Activated T-helper 1 cell treated with Interleukin-2 at 50 U/mL for 16 hours (primary cell): ENCODE data around the gene GLB1L2.
"Not testable (repeated sequence)": the region's sequence is repeated elsewhere in the genome, so short reads cannot be mapped to it uniquely, and the experiment has no call there.

Experiments used
- DNase-seq: peaks from one replicate; pipeline ENCODE4 v3.0.0-alpha.2; 2020; ENCODE audit warnings: low read depth

The GLB1L2 gene

DNA sequence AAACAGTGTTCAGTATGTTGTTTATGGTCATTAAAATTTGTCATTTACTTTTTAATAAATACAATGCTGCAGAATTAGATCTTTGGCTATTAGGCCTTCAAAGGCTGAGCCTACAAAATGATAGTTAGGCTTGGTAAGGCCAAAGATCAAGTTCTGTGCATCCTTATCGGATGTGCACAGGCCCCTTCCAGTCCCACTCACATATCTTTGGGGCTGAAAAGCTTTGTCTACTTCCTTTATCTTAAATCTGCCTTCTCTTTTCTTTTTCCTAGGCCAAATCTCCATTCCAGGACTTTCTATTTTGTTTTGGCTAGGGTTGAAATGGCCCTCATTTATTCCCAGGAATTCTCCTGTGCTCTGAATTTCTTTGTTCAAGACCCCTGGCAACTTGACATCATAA is 3.4 kb upstream of the GLB1L2 start:
- DNase-seq, result no peak

DNA sequence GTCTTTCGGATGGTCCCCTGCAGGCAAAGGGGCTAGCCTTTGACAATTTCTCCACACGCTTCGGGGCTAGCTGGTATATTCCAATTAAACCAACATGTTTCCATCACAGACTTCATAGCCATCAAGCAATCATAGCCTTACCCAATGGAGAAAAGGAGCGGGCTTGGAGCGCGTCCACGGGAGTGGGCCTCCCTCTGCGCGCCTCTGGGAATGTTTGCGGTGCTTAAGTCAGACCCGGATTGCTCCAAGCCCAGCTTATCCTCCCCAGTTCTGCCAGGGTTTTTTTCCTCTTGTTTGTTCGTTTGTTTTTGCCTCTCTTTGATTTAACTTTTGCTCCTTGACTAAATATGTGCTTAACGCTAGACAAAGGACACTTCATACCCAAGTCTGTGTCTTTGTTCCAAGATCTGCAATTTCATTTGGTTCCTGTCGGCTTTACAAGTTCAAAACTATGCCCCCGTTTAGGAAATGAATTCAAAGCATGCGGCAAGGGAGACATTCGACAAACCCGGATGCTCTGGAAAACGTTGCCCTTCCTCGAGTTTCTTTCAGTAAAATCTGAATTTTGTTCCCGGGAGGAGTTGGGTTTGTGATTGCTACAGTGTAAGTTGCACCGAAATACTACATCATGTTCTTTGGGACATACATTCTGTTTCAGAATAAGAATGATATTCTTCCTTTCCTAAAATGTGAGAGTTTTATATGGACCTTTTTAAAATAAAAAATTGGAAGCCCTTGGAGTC is 1.0 kb upstream of the GLB1L2 start:
- no peak for DNase-seq

DNA sequence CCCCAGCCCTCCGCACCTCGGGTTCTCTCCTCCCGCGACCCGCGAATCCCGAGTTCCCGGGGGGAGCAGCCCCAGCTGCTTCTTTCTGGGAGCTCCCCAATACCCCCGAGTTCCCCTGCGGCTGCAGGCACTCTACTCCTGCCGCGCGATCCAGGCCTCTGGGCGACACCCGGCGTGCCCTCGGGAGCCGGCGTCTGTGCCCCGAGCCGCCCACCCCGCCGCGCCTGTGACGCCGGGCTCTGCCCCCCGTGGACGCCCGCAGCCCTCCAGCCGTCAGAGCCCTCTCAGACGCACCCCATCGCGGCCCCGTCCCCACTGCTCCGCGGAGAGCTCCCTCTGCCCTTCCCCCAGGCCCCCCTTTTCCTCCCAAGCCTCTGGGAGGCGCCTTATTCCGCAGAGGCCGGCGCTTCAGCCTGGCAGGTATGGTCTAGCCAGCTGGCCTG is 422 bp downstream of the GLB1L2 start:
- DNase-seq, result no peak

DNA sequence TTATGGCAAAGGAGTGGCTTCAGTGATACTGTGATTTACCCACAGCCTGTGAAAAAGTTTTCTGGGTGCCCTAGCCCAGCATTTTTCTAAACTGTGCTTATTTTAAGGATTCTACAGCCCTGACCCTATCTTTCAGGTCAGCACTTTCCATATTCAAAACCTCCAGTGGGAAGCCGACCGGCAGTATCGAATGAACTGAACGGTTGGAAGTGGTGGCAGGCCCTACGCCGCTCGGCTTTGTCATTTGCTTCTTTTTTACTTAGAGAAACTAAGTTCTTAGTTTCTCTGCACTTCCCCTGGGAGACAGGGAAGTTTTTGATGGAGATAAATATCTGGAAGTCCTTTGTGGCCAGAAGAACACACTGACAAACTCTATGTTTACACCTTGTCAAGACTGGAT is 994 bp downstream of the GLB1L2 start:
- no peak for DNase-seq

DNA sequence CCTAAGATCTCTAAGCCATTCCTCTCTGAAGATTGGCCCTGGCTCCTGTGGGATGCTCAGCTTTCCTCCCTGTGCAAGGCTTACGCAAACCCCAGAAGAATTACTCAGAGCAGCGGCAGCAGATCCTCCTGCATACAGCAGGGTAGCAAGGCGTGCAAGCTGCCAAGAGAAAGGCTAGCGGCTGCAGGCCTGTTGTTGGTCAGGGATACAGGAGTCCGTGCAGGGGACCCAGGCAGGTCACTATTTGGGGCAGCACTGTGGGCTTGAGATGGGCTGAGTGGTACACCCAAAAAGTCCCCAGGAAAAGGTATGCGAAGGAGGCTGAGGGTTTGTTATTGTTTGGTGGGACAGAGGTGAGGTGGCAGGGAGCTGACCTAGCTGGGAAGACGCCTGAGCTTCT is 1.5 kb downstream of the GLB1L2 start:
- no peak for DNase-seq

DNA sequence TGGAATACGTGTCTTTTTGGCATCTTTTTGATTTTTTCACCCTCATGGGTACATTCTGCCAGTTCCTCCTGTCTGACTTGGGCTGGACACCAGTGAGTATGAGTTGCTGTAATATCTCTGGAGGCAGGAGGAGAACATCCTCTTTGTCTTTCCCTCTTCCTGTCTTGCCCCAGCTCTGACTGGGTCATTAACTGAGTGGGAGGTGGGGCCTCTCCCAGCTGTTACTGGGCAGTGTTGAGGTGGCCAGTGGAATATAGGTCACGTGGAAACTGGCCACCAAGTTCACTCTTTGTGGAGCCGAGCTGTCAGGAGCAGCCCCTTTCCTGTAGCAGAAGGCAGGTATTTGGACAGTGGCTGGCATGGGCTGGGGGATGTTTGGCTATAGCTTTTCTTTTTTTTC is 2.2 kb downstream of the GLB1L2 start:
- DNase-seq, result no peak

DNA sequence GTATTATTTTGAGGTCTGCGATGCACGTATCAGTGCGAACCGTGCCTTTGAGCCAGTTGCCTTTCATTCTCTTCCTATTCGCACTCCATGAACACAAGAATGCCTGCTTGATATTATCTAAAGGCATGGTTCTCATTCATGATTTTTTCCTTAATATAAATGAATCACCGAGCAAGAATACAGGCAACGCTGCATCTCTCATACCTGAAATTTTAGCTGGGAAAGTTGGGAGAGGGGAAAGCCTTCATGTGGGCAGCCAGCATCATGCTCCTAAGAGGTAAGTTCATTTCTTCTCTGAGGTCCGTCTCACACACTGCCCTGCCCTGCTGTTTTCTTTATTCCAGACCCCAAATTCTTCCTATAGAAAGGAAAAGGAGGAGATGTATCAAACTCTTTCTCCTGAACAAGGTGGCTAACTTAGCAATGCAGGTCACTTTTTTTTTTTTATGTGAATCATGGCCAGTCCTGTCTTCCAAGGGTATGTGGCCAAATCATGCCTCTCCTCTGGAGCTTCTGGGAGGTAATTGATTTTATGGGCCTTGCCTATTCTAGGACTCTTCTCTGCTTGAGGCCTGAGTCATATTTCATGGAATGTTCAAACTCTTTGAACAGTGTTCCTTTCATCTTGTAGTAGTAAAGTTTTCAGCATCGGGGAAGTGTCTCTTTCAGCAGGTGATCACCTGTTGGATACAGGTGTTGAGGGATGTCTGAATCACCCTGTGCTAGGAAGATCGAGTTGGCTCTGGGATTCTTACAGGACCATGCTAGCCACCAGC is 3.2 kb downstream of the GLB1L2 start:
- DNase-seq, result no peak

DNA sequence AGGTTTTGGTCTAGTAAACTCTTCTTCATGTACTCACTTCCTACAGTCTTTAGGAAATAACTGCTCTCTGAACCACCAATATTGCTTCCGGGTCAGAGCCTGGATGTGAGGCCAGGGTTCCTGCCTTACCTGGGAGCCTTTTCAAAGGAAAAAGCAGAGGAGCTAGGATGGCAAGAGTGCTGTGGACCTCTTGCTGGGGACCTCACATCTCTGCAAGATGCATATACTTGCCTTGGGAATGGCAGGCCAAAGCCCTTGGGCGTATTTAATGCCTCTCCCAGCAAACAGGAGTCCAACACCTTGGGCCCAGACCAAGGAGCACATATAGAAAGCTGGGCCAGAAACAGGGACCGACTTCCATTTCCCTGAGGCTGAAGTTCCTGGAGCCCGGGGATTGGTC is 5.3 kb downstream of the GLB1L2 start:
- no peak for DNase-seq

DNA sequence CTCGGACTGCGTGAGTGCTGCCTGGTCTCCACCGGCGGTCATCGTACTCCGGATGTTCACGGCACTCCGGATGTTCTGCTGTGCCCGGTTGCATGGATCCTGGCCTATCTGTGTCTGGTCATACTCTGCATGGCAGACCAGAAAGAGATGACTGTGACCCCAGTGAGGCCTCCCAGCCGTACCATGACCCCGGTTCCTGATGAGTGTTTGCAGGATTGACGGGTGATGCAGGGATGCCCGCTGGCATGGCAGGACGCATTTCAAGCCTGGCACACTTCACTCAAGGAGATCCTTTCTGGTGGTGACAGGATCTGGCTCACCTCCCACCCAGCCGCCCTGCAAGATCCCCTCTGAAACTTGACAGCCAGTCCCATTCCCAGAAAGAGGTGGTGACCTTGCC is 6.3 kb downstream of the GLB1L2 start:
- DNase-seq, result no peak

DNA sequence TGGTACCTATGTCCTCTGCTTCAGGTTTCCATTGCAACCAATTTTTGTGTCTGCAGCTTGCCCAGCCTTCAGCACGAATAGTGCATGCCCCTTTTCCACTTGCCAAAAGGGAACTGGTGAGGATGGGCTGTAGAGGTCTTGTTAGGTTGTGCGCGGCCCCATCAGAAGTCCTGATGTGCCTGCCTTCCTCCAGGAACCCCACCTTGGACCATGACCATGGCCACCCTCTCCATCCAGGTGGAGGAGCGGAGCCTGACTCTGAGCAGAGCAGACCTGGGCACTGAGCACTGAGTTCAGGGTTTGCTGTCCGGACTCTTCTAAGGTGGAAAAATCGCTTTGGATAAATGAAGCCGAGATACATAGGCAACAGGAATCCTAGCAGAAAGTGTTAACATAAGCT is 6.9 kb downstream of the GLB1L2 start:
- DNase-seq, result no peak

DNA sequence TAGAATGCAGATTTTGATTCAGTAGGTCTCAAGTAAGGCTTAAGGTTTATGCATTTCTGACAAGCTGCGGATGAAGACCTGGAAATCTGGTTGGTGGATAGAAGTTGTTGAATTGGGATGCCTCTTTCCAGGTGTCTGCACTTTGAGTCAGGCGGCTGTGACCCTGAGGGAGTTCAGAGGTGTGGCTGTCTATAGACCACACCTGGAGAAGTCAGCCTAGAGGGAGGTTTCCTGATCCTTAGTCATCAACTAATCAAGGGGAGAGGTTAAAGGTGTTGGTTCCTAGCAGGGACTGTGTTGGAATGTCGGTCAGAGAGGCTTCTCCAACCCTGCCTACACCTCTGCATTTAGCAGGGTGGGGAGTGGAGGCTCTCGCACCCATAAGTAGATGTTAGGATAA is 8.0 kb downstream of the GLB1L2 start:
- no peak for DNase-seq

DNA sequence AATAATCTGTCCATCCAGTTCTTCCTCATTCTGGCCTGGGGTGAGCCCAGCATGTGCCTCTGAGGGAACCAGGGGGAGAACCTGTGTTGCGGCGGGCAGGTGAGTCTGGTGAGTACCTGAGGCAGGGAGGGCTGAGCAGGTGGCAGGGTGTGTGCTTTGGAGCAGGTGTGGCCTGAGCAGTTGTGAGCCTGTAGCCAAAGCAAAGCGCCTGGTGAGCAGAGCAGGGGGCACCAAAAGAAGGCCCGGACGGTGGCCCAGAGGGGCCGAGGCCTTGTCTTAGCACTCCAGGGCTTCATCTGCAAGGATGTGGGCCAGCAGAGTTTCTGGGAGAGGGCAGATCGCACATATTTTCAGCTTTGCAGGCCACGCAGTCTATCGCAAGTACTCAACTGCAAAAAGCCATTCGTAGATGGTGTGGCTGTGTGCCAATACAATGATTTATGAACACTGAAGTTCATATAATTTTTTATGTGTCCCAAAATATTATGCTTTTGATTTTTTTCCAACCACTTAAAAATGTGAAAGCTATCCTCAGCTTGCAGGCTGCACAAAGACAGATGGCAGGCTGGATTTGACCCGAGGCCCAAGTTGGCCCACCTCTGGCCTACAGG is 8.7 kb downstream of the GLB1L2 start:
- no peak for DNase-seq

DNA sequence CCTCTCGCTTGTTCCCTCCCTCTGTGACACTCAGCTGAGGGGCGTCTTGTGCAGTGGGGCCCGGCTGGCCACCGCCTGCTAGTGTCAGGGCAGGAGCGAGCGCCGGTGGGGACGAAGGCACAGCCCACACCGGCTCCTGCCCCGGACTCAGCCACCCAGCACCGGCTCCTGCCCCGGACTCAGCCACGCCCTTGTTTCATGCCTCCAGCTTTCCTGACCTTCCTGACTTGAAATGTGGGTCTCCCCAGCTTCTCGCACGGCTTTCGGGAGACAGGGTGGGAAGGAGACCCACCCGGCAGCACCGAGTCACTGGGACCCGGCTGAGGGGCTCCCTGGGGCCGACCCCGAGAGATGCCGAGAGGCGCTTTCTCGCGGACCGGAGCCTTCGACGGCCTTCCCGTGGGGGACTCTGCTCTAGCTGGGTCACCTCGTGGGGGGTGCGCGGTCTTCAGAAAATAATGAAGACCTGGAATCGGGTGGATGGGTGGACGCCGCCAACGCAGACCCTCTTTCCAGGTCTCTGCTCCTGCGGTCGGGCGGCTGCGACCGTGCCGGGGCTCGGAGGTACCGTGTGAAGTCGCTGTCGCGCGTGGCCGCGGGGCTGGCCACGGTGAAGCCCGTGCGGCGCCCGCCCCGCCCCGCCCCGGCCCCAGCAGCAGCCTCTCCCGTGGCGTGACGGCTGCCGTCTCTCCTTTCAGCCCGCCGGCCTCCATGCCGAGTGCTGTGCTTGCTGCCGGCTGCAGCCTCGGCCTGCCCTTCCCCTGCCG is 10.2 kb downstream of the GLB1L2 start:
- DNase-seq, result no peak

DNA sequence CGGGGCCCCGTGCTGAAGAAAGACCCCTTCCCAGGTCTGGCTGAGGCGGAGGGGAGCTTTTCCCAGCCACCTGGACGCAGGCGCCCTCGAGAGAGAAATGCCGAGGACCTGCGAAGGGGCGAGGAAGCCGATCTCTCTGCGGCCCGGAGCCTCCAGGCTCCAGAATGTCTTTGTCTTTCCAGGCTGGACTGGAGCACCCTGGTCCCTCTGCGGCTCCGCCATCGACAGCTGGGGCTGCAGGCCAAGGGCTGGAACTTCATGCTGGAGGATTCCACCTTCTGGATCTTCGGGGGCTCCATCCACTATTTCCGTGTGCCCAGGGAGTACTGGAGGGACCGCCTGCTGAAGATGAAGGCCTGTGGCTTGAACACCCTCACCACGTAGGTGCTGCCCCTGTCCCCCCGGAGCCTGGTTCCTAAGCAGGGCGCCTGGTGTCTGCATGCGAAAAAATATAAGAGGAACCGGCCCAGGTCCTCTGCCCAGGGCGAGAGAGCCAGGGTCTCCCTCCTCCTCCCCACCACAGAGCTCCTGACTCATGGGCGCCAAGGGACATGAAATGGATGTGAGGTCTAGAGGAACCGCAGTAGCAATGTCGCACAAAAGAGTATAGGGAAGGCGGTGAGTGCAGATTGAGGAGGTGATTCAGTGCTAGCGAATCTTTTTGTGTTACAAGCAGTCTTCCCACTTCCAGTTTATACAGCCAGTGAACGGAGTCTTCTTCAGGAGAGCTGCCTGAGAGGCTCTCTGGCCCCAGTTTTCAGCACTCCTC is 11.0 kb downstream of the GLB1L2 start:
- no peak for DNase-seq

DNA sequence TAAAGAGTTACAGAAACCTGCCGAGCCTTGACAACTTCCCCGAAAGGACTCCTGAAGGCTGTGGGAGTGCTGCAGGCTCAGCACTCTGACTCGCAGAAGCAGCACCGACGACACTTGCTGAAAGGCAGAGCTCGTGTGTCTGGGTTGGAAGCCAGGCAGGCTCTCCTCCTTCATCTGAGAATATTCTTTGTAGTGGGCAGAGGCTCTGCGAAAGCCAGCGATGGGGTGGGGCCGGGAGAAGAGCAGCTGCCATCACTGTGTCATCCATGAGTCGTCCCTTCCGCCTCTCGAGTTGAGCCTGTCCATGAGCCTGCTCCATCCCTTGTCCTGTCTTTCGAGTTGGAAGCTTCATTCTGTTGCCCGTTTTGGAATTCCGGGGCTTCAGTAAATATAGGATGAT is 11.9 kb downstream of the GLB1L2 start:
- no peak for DNase-seq

DNA sequence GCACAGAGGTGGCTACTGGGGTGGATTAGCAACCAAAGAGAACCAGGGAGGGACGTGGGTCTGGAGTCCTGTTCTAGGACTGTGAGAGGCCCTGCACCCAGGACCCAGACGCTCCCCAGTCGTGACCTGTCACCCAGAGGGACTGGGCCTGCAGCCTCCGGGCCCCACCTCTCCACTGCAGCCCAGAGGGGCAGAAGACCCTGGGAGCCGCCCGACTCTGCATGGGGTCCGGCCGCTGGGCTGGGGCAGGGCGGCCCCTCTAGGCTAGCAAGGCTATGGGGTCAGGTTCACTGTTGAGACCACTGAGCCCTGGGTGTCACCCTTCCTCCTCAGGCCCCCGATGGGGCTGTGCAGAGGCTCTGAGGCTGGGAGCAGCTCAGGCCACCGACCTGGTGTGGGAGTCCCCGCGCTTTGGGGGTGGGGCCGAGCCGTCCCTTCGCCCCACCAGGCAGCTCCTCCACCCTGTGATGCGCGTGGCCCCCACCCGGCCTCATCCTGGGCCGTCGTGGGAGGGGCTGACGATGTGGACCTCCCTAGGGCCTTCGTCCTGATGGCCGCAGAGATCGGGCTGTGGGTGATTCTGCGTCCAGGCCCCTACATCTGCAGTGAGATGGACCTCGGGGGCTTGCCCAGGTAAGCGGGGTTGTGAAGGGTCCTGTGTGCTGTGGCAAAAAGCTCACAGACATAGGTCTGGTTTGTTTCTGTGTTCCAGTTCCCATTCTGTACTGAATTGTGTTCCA is 12.9 kb downstream of the GLB1L2 start:
- not testable (repeated sequence) for DNase-seq

DNA sequence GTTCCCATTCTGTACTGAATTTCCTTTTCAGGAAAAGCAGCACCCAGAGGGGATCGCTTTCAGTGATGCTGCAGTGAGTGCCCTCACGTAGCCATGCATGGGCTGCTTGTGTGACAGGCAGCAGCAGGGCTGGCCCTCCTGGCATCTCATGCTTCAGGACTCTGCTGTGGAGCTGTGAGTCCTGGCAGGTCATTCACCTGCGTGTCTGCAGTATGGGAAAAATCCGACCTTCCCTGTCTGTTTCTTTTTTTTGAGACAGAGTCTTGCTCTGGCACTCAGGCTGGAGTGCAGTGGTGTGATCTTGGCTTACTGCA is 13.4 kb downstream of the GLB1L2 start:
- DNase-seq, result no peak

DNA sequence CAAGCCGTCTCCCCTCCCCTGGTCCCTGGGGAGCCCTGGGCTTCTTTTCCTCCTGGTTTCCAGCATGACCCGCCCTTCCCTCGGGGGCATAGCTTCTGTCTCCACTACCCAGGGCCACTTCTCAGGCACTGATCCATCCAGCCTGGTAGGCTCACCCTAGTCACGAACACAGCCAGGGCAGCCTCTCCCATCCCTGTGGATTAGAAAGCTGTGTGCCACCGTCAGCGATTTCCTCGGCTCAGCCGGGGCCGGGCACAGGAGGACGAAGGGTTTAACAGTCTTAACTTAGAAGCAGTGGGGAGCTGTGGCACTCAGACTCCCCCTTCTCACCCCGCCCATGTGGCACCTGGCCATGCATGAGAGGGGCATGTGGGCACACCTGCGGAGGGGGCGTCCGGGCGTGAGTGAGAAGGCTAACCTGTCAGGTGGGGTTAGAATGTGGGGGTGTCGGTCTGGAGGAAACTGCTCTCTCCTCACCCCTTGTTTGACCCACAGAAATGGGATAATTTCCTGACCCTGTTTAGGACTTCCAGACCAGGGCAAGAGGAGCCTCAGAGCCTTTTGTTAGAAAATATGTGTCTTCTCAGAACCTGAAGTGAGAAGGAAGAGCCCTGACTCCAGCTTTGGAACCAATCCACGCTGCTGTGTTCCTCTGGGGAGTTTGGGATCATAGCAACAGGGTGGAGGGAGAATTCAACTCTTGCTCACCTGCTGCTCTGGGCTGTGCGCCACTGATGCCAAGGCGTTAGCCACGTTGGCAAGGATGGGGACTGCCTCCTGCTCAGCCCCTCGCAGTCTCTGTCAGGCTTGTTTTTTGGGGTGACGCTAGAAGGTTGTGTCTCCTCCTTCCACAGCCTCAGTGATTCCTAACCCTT is 14.6 kb downstream of the GLB1L2 start:
- no peak for DNase-seq

DNA sequence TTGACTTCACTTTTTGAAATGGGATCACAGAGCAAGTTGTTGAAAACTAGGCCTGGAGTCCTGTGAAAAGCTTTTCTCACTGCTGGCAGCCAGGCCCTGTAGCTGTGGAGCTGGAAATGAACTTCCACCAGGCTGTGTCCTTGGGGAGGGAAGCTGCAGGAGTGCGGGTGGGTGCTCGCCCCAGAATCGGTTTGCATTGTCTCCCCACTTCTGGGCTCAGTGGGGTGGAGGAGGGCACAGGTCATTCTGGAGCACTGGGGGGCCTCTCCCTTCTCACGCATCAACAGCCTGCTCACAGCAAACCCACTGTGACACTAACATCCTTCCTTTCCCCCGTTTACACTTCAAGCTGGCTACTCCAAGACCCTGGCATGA is 15.2 kb downstream of the GLB1L2 start:
- no peak for DNase-seq

DNA sequence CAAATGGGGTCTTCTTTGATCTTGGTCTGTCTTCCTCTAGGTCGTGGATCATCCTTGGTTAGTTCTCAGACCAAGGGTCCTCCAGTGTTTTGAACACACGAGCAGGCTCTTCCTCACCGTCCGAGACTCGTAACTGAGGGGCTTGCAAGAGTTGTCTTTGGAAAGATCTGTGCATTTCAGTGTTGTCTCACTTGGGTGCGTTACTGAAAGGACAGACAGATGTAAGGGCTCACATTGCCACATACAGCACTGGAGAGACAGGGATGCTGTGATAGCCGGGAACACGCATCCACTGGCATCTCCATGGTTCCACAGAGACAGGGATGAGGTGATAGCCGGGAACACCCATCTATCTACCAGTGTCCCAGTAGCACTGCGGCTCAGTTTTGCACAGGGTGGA is 15.7 kb downstream of the GLB1L2 start:
- DNase-seq, result no peak
